GM18505 (cell line): ENCODE measurements around the gene NUP93.

Experiments used
- ATAC-seq: cut with Tn5 transposase; IDR thresholded peaks from one replicate; pipeline ENCODE4 v1.9.1; 2021; ENCODE audit not compliant: unreplicated experiment
- POLR2A ChIP-seq: IDR thresholded peaks from 4 replicates; pipeline ENCODE4 v1.6.1; 2011; ENCODE audit warnings: borderline replicate concordance; ENCODE audit not compliant: insufficient read depth, insufficient read length; ENCODE audit errors: extremely low read depth

The NUP93 gene

DNA sequence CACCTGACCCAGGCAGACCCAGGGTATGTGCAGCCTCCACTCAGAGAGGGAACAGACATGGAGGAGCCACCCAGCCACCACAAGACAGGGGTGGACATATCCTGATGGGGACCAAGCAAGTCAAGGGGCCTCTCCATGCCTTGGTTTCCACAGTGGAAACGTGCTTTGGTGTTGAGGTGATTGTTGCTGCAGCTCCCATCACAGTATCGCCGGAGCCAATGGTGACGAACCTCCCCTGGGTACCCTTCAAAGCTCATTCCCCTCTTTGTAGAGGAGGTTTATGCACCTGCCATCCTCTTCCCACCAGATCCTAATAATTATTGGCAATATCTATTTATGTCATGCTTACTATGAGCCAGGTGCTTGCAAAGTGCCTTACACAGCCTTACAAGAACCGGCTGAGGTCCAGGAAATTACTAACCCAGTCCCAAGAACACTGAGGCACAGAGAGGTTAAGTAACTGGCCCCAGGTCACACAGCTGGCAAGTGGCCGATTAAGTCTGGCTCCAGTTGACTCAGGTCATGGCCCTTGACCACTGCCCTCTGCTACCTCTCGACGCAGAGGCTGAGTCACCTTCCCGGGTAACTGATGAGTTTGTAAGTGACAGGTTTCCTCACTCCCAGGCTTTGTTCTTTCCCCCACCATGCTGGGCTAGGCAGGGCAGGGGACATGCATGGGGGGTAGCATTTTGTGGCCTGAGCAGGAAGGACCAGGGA, 155.7 kb downstream of the NUP93 start:
- ATAC-seq = no peak
- no peak for TF ChIP-seq POLR2A

DNA sequence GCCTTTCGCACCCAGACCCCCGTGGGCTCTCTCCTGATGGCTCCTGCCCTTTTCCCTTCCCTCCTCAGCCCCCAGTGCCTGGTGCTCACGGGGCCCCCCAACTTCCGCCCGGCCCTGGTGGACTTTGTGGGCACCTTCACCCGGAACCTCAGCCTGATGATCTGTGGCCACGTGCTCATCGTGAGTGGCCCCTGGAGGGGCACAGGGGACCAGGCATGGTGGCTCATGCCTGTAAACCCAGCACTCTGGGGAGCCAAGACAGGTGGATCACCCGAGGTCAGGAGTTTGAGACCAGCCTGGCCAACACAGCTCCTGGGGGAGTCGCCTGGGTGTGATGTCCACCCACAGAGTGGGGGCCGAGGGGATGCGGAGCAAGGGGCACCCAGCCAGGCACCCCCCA, 156.4 kb downstream of the NUP93 start:
- no peak for ATAC-seq
- TF ChIP-seq POLR2A = no peak

DNA sequence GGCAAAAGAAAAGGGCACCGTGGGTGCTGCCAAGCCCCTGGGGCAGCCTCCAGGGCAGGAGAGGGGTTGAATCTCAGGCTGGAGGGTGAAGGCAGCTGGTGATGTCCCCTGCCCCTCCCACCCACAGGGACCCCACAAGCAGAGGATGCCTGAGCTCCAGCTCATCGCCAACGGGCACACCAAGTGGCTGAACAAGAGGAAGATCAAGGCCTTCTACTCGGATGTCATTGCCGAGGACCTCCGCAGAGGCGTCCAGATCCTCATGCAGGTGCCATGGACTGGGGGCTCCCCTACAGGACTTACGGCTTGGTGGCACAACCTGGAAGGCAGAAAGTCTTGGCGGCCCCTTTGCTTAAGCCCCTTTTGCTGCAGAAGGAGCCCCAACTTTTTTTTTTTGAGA, 156.9 kb downstream of the NUP93 start:
- TF ChIP-seq POLR2A = no peak
- no peak for ATAC-seq

DNA sequence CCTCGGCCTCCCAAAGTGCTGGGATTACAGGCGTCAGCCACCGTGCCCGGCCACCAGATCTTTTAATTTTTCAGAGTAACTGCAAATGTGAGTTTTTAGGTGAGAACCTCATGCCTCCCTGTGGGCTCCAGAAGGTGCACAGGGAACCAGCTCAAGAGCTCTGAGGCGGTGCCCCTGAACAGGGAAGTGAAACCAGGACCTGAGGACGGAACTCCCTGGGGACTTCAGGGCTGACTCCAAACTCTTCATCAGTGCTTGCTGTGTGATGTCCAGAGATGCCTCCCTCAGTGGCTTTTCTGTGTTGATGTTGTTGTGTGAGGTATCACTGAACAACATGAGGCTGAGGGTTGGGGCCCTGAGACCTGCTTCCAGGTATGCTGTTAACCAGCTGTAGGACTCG, 158.9 kb downstream of the NUP93 start:
- TF ChIP-seq POLR2A = no peak
- peak; percentile 87 for ATAC-seq

DNA sequence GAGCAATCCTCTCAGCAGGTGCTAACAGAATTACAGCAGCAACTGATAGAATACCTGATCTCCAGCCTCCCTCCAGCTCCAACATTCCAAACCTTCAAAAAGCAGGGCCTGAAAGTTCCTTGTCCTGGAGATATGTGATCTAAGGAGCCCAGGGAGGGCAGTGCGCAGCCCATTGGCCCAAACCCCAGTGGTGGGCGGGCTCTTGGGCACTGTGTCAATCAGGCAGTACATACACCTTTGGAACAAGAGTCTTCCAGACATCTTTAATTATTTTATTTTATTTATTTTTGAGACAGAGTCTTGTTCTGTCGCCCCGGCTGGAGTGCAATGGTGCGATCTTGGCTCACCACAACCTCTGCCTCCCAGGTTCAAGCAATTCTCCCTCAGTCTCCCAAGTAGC, 159.3 kb downstream of the NUP93 start:
- peak; percentile 24 for ATAC-seq

DNA sequence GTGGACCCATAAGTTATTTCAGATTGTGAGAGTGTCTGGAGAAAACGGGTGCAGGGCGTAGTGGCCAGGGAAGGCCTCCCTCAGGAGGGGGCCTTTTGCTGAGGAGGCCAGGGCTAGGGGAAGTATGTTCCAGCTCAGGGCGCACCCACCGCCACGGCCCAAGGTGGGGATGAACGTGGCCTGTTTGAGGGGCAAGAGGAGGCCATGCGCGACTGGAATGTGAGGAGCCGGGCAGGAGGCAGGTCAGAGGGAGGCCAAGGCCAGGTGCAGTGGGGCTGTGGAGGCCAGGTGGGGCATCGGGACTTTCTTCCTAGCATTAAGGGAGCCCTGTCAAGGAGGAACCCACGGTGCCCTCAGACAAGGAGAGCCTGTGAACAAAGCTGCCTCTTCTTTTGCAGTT, 161.8 kb downstream of the NUP93 start:
- TF ChIP-seq POLR2A = no peak
- no peak for ATAC-seq

More for the DNA sequence above, 159.3 kb downstream of the NUP93 start:
- no peak for TF ChIP-seq POLR2A

DNA sequence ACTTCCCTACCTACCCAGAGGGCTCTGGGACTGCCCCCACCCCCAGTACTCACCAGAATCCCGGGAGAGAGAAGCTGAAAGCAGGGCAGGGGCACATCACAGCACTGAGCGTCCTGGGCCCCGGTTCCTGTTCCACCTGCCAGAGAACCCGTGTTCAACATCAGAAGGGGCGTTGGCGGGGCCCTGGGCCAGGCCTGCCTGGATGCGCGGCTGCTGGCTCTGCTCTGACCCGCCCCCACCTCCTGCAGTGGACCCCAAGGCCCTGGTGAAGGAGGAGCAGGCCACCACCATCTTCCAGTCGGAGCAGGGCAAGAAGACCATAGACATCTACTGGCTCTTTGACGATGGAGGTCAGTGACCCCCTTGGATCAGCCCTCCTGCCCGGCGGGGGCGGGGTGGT, 162.8 kb downstream of the NUP93 start:
- TF ChIP-seq POLR2A = no peak
- ATAC-seq = no peak

DNA sequence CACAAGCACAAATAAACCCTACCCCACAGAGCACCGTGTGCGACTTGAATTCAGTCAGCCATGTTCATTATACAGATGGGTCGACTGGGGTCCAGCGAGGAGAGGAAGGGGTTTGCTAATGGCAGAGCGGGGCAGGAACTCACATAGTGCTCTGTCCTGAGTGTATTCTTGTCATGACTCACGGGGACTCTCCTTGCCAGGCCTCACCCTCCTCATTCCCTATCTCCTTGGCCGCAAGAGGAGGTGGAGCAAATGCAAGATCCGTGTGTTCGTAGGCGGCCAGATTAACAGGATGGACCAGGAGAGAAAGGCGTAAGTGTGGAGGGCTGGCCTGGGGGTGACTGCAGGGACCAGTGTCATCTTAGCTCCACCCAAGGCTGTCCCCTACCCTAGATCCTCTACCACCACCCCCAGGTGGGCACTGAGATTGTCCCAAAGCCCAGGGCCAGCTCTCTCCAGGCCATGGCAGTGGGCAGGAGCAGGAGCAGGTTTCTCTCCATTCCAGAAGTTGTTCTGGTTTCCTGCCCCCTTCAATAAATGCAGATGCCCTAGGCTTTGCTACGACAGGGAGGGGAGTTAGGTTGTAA, 164.5 kb downstream of the NUP93 start:
- ATAC-seq = no peak
- no peak for TF ChIP-seq POLR2A

DNA sequence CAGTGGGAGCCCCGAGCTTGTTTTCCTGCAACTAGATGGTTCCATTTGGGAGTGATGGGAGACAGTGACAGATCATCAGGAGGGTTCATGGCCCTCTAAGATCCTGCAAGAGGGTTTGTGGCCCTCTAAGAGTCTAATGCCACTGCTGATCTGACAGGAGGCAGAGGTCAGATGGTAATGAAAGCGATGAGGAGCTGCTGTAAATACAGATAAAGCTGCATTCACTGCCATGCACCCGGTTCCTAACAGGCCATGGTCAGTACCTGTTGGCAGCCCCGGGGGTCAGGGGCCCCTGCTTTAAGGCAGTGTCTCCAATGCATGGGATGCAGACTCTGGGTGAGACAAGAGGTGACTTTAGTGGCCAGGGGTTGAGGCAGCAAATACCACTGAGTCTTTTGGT, 165.9 kb downstream of the NUP93 start:
- TF ChIP-seq POLR2A = no peak
- ATAC-seq = no peak

DNA sequence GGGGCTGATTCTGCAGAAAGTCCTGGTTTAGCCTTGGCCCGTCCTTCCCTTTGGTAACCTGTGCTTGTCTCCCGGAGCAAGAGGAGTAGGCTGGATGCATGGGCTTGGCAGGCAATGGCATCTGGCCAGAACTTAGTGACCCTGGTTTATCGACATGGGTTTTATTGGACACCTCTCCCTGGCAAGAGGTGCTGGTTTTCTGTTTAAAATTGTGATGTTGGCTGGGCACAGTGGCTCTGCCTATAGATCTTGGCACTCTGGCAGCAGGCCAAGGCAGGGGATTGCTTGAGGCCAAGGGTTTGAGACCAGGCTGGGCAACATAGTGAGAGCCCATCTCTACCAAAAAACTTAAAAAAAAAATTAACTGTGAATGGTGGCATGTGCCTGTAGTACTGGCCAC, 166.3 kb downstream of the NUP93 start:
- ATAC-seq = no peak
- no peak for TF ChIP-seq POLR2A

DNA sequence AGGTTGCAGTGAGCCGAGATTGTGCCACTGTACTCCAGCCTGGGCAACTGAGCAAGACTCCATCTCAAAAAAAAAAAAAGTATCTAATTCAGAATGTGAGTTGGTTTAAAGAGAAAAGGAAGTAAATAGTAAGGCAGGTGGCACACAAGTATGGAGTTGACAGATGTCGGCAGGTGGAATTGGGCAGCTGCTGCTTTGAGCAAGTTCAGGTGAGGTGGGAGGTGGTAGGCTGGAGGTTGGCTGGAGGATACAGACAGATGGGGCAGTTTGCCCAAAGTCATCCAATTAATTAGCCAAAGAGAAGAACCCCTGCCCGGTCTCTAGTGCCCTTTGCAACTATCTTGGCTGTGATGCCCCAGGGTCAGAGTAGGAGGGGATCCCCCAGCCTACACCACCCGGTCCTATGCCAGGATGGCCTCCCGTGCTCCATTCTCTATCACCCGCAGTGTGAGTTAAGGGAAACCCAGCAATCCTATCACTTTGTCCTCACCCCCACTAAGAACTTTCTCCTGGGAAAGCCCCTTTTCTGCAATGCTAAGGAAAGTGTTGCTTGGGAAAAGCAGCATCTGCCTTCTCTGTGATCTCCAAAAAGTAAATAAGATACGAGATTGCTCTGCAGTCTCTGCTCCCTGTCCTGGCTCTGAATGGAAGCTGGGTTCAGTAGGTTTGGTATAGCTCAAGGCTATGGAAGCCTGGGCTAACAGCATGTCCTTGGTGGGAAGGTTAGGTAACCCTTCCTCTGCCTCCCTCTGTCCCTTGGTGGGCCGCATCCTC, 167.3 kb downstream of the NUP93 start:
- TF ChIP-seq POLR2A = no peak
- no peak for ATAC-seq

DNA sequence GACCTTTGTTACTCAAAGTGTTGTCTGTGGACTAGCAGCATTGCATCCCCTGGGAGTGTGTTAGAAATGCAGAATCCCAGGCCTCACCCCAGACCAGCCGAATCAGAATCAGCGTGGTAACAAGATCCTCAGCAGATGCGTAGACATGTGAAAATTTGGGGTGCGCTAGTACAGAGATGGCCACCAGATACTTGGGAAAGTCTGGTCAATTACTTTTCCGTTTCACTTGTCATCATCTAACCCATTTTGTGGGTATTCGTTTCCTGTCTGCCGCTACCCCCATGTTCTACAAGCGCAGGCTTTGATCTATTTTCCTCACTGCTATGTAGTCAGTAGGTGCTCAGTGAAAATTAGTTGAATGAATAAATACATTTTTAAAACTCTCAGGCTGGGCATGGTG, 168.9 kb downstream of the NUP93 start:
- no peak for ATAC-seq
- TF ChIP-seq POLR2A = no peak
